Vagina (tissue), 2 donors: ENCODE data around the gene RNF141. TPM values are rescaled to one million over a fixed set of nuclear protein-coding genes. Genes with fewer than 3 reads are reported as not detected.

Experiments used
- DNase-seq, 2 donors: peaks; one replicate each; pipeline ENCODE4 v3.0.0-alpha.2; 2017; ENCODE audit errors: extremely low spot score in 2 of 2
- H3K27ac ChIP-seq: fragments of 200-600 bp; sonication (generic); one replicate; pipeline ENCODE4 v1.5.1; 2019
- H3K27me3 ChIP-seq: fragments of 200-600 bp; sonication (generic); one replicate; pipeline ENCODE4 v1.5.1; 2019
- H3K36me3 ChIP-seq, 2 donors: fragments of 200-600 bp; sonication (generic); one replicate each; pipeline ENCODE4 v1.5.1; 2017 to 2019
- H3K4me1 ChIP-seq: fragments of 200-600 bp; sonication (generic); one replicate; pipeline ENCODE4 v1.5.1; 2019
- H3K4me3 ChIP-seq, 2 donors: fragments of 200-600 bp; sonication (generic); 1 replicate in 1 of 2; 2 replicates in 1 of 2; pipeline ENCODE4 v1.5.1; 2016 to 2019
- H3K9me3 ChIP-seq: fragments of 200-600 bp; sonication (generic); one replicate; pipeline ENCODE4 v1.5.1; 2019
- CTCF ChIP-seq, 3 experiments: fragments of 450-650 bp in 2 of 3; fragments of 200-600 bp in 1 of 3; sonication (generic) in 1 of 3; IDR thresholded peaks; one replicate each; pipeline ENCODE4 v1.5.1; 2017 to 2019; ENCODE audit warnings: antibody characterized with exemption in 3 of 3, mild to moderate bottlenecking in 2 of 3, moderate library complexity in 2 of 3
- POLR2A ChIP-seq, 2 donors: fragments of 450-650 bp; IDR thresholded peaks; one replicate each; pipeline ENCODE4 v1.6.1; 2017; ENCODE audit warnings: antibody characterized with exemption in 2 of 2, mild to moderate bottlenecking in 2 of 2, moderate library complexity in 2 of 2
- POLR2AphosphoS5 ChIP-seq, 2 donors: sonication (generic); formaldehyde crosslinking; IDR thresholded peaks; one replicate each; pipeline ENCODE4 v1.9.0; 2017; ENCODE audit warnings: antibody characterized with exemption in 2 of 2, mild to moderate bottlenecking in 2 of 2, low read depth in 1 of 2; ENCODE audit not compliant: insufficient read depth in 1 of 2
- intact Hi-C: fragments of 100-400 bp; cut with DNase I; formaldehyde crosslinking; loops from one replicate; pipeline ENCODE4 v1.15.1; 2023
- total RNA-seq: library from RNA; depleted of rRNA; stranded (reverse); fragments of >200 nt; gene quantifications from one replicate; pipeline ENCODE4 v1.2.3, GENCODE V29; 2016

Gene RNF141
- total RNA-seq, 1 donor from 2014 or later = 19.2 TPM

GRCh38 chr11:10515418-10515817 is 25.6 kb downstream of the RNF141 start:
- intact Hi-C loops = no loop called here
- peaks cover 24% of the 10 kb centered on the region for H3K4me1 ChIP-seq
- TF ChIP-seq POLR2A (IDR thresholded peaks at IDR 0.05) (no peak), POLR2AphosphoS5 (IDR thresholded peaks at IDR 0.05; ENCODE audit: insufficient read depth in 1 of 2, low read depth in 1 of 2) (no peak), CTCF (IDR thresholded peaks at IDR 0.05) (no peak)
- peaks cover 0 to 23% of the 10 kb centered on the region in 2 donors for H3K36me3 ChIP-seq
- no peak overlapping the region for H3K4me3 ChIP-seq
- no peak overlapping the region for H3K27ac ChIP-seq
- DNase-seq = no peak
- H3K9me3 ChIP-seq = no peaks in the 10 kb centered on the region
- H3K27me3 ChIP-seq = no peaks in the 10 kb centered on the region

- DNase-seq = no peak
- H3K27ac ChIP-seq = no peak overlapping the region
- no peak overlapping the region for H3K4me3 ChIP-seq
- TF ChIP-seq POLR2AphosphoS5 (IDR thresholded peaks at IDR 0.05; ENCODE audit: insufficient read depth in 1 of 2, low read depth in 1 of 2) = no peak
- no peak for TF ChIP-seq CTCF (IDR thresholded peaks at IDR 0.05)
- no peak for TF ChIP-seq POLR2A (IDR thresholded peaks at IDR 0.05)
- H3K36me3 ChIP-seq = peaks cover 0 to 19% of the 10 kb centered on the region in 2 donors
- no peaks in the 10 kb centered on the region for H3K9me3 ChIP-seq
- H3K27me3 ChIP-seq = no peaks in the 10 kb centered on the region
- intact Hi-C loops = no loop called here
- H3K4me1 ChIP-seq = peaks cover 24% of the 10 kb centered on the region
Observed at GRCh38 chr11:10514709-10515108, 26.3 kb downstream of the RNF141 start.

- Histone ChIP-seq H3K27me3 (no peaks in the 10 kb centered on the region), H3K36me3 (peaks cover 0 to 14% of the 10 kb centered on the region in 2 donors), H3K27ac (no peak overlapping the region), H3K9me3 (no peaks in the 10 kb centered on the region), H3K4me3 (no peak overlapping the region), H3K4me1 (peaks cover 24% of the 10 kb centered on the region)
- no peak for DNase-seq
- peak in 1 of 3 experiments; percentile 34 for TF ChIP-seq CTCF (IDR thresholded peaks at IDR 0.05)
- no peak for TF ChIP-seq POLR2A (IDR thresholded peaks at IDR 0.05)
- intact Hi-C loops = no loop called here
Observed at GRCh38 chr11:10514202-10514601, 26.8 kb downstream of the RNF141 start.

GRCh38 chr11:10511181-10511621 is 29.8 kb downstream of the RNF141 start:
- DNase-seq = no peak
- no peak overlapping the region for H3K27ac ChIP-seq
- H3K4me1 ChIP-seq = peaks cover 12% of the 10 kb centered on the region
- H3K27me3 ChIP-seq = no peaks in the 10 kb centered on the region
- H3K4me3 ChIP-seq = no peak overlapping the region
- H3K9me3 ChIP-seq = no peaks in the 10 kb centered on the region
- no peak for TF ChIP-seq POLR2AphosphoS5 (IDR thresholded peaks at IDR 0.05; ENCODE audit: insufficient read depth in 1 of 2, low read depth in 1 of 2)
- no peak for TF ChIP-seq POLR2A (IDR thresholded peaks at IDR 0.05)
- no peak for TF ChIP-seq CTCF (IDR thresholded peaks at IDR 0.05)
- intact Hi-C loops = no loop called here
- H3K36me3 ChIP-seq = peaks cover 0 to 14% of the 10 kb centered on the region in 2 donors

- DNase-seq = no peak
- Histone ChIP-seq H3K4me3 (no peak overlapping the region), H3K27ac (no peak overlapping the region), H3K36me3 (peaks cover 0 to 9% of the 10 kb centered on the region in 2 donors), H3K4me1 (no peaks in the 10 kb centered on the region), H3K9me3 (no peaks in the 10 kb centered on the region), H3K27me3 (no peaks in the 10 kb centered on the region)
- TF ChIP-seq POLR2AphosphoS5 (IDR thresholded peaks at IDR 0.05; ENCODE audit: insufficient read depth in 1 of 2, low read depth in 1 of 2) (no peak), POLR2A (IDR thresholded peaks at IDR 0.05) (no peak), CTCF (IDR thresholded peaks at IDR 0.05) (no peak)
- intact Hi-C loops = no loop called here
Observed at GRCh38 chr11:10506008-10506370, 35.0 kb downstream of the RNF141 start.
